ENCODE results near the gene DUSP8.

- TF ChIP-seq CTCF (conservative IDR thresholded peaks at IDR 0.05; ENCODE audit: low read length) (no peak), EZH2phosphoT487 (IDR thresholded peaks at IDR 0.05; ENCODE audit: borderline replicate concordance) (no peak)
Measured at GRCh38 chr11:1542267-1542666, 29.8 kb downstream of the DUSP8 start.
